Tibial nerve (tissue), 4 donors: ENCODE measurements around the gene MASP1. TPM values are rescaled to one million over a fixed set of nuclear protein-coding genes. Genes with fewer than 3 reads are reported as not detected.

Experiments used
- DNase-seq, 2 donors: peaks; one replicate each; pipeline ENCODE4 v3.0.0-alpha.2; 2019; ENCODE audit warnings: low spot score in 2 of 2
- H3K27ac ChIP-seq, 4 donors: fragments of 200-600 bp; sonication (generic) in 3 of 4; one replicate each; pipeline ENCODE4 v1.5.1; 2017 to 2019; ENCODE audit warnings: mild to moderate bottlenecking in 1 of 4
- H3K27me3 ChIP-seq, 2 donors: fragments of 200-600 bp; sonication (generic) in 1 of 2; one replicate each; pipeline versions ENCODE4 v1.5.1 to v1.6.0; 2017 to 2019
- H3K36me3 ChIP-seq, 3 donors: fragments of 200-600 bp; sonication (generic); one replicate each; pipeline ENCODE4 v1.5.1; 2018 to 2019
- H3K4me1 ChIP-seq, 4 donors: fragments of 200-600 bp; sonication (generic) in 3 of 4; one replicate each; pipeline ENCODE4 v1.5.1; 2017 to 2019
- H3K4me3 ChIP-seq, 4 donors: fragments of 200-600 bp; sonication (generic) in 3 of 4; one replicate each; pipeline ENCODE4 v1.5.1; 2017 to 2019; ENCODE audit warnings: mild to moderate bottlenecking in 1 of 4, moderate library complexity in 1 of 4
- H3K9me3 ChIP-seq, 4 donors: fragments of 200-600 bp; sonication (generic) in 3 of 4; one replicate each; pipeline ENCODE4 v1.5.1; 2017 to 2019
- CTCF ChIP-seq, 5 experiments: fragments of 200-600 bp in 3 of 5; fragments of 450-650 bp in 2 of 5; sonication (generic) in 3 of 5; IDR thresholded peaks; one replicate each; pipeline ENCODE4 v1.5.1; 2016 to 2019; ENCODE audit warnings: antibody characterized with exemption in 5 of 5, mild to moderate bottlenecking in 3 of 5, moderate library complexity in 2 of 5
- EP300 ChIP-seq, 2 donors: sonication (generic); formaldehyde crosslinking; IDR thresholded peaks; one replicate each; pipeline ENCODE4 v1.6.1; 2017; ENCODE audit warnings: antibody characterized with exemption in 2 of 2, mild to moderate bottlenecking in 1 of 2
- POLR2A ChIP-seq, 2 donors: fragments of 450-650 bp; IDR thresholded peaks; one replicate each; pipeline ENCODE4 v1.6.1; 2017; ENCODE audit warnings: antibody characterized with exemption in 2 of 2, mild to moderate bottlenecking in 2 of 2, moderate library complexity in 2 of 2
- WGBS, 2 donors: methylation state at CpG; one replicate each; pipeline ENCODE4 v1.1.5; 2018; 5-methylcytosine and 5-hydroxymethylcytosine counted together
- total RNA-seq, 4 donors: library from RNA; depleted of rRNA; stranded (reverse); fragments of >200 nt; gene quantifications; one replicate each; pipeline ENCODE4 v1.1.0, GENCODE V29; 2016

The MASP1 gene
- total RNA-seq, 4 donors from 2014 or later = 2.0 to 10.9 (median 4.7) TPM

- 84 to 88% methylated on average over 3 of the region's 3 CpGs for WGBS, 2 donors
- no peak overlapping the region for H3K4me3 ChIP-seq
- peaks cover 0 to 28% (median 0%) of the 10 kb centered on the region in 4 donors for H3K4me1 ChIP-seq
- no peak for DNase-seq
- no peaks in the 10 kb centered on the region for H3K36me3 ChIP-seq
- TF ChIP-seq EP300 (IDR thresholded peaks at IDR 0.05) = no peak
- no peak for TF ChIP-seq POLR2A (IDR thresholded peaks at IDR 0.05)
- no peak for TF ChIP-seq CTCF (IDR thresholded peaks at IDR 0.05)
- H3K9me3 ChIP-seq = no peaks in the 10 kb centered on the region
- H3K27ac ChIP-seq = no peak overlapping the region
- no peaks in the 10 kb centered on the region for H3K27me3 ChIP-seq
These were observed 30.0 kb downstream of the MASP1 start for GRCh38 chr3:187261541-187261969.

- TF ChIP-seq POLR2A (IDR thresholded peaks at IDR 0.05) (no peak), EP300 (IDR thresholded peaks at IDR 0.05) (no peak), CTCF (IDR thresholded peaks at IDR 0.05) (no peak)
- 62 to 80% methylated on average over 2 of the region's 2 CpGs for WGBS, 2 donors
- Histone ChIP-seq H3K27ac (no peak overlapping the region), H3K36me3 (no peaks in the 10 kb centered on the region), H3K27me3 (no peaks in the 10 kb centered on the region), H3K4me1 (peaks cover 0 to 15% (median 0%) of the 10 kb centered on the region in 4 donors), H3K9me3 (no peaks in the 10 kb centered on the region), H3K4me3 (no peak overlapping the region)
- no peak for DNase-seq
These were observed 32.4 kb downstream of the MASP1 start for GRCh38 chr3:187259171-187259570.

- H3K36me3 ChIP-seq = no peaks in the 10 kb centered on the region
These were observed 33.4 kb downstream of the MASP1 start for GRCh38 chr3:187257992-187258692.

GRCh38 chr3:187257471-187257870 lies 34.1 kb downstream of the MASP1 start:
- no peaks in the 10 kb centered on the region for H3K9me3 ChIP-seq
- DNase-seq = no peak
- 90 to 94% methylated on average over 6 of the region's 6 CpGs for WGBS, 2 donors
- no peaks in the 10 kb centered on the region for H3K36me3 ChIP-seq
- H3K27me3 ChIP-seq = no peaks in the 10 kb centered on the region
- no peak overlapping the region for H3K4me3 ChIP-seq
- peaks cover 0 to 2% (median 0%) of the 10 kb centered on the region in 4 donors for H3K4me1 ChIP-seq
- H3K27ac ChIP-seq = no peak overlapping the region
- no peak for TF ChIP-seq POLR2A (IDR thresholded peaks at IDR 0.05)
- no peak for TF ChIP-seq EP300 (IDR thresholded peaks at IDR 0.05)
- TF ChIP-seq CTCF (IDR thresholded peaks at IDR 0.05) = no peak

More at GRCh38 chr3:187257992-187258692, 33.4 kb downstream of the MASP1 start:
- H3K4me3 ChIP-seq = no peak overlapping the region
- peaks cover 0 to 6% (median 0%) of the 10 kb centered on the region in 4 donors for H3K4me1 ChIP-seq
- WGBS, 2 donors = 63 to 66% methylated on average over 5 of the region's 5 CpGs
- no peak overlapping the region for H3K27ac ChIP-seq
- no peaks in the 10 kb centered on the region for H3K27me3 ChIP-seq
- DNase-seq = no peak
- no peaks in the 10 kb centered on the region for H3K9me3 ChIP-seq
- TF ChIP-seq POLR2A (IDR thresholded peaks at IDR 0.05) (no peak), CTCF (IDR thresholded peaks at IDR 0.05) (no peak), EP300 (IDR thresholded peaks at IDR 0.05) (no peak)

GRCh38 chr3:187256051-187256616 lies 35.4 kb downstream of the MASP1 start:
- TF ChIP-seq POLR2A (IDR thresholded peaks at IDR 0.05) (no peak), EP300 (IDR thresholded peaks at IDR 0.05) (no peak), CTCF (IDR thresholded peaks at IDR 0.05) (no peak)
- DNase-seq = no peak
- 91 to 93% methylated on average over 10 of the region's 10 CpGs for WGBS, 2 donors
- no peaks in the 10 kb centered on the region for H3K27me3 ChIP-seq
- no peaks in the 10 kb centered on the region for H3K36me3 ChIP-seq
- peak overlapping the region in 2 of 4 donors; percentile 32 to 67 for H3K27ac ChIP-seq
- no peak overlapping the region for H3K4me3 ChIP-seq
- no peaks in the 10 kb centered on the region for H3K4me1 ChIP-seq
- H3K9me3 ChIP-seq = no peaks in the 10 kb centered on the region
